GM12891 (cell line): ENCODE results near the gene DDX59.

Experiments used
- DNase-seq: peaks from one replicate; pipeline ENCODE4 v3.0.0; 2011; ENCODE audit warnings: low spot score; ENCODE audit not compliant: insufficient read length
- FAIRE-seq: peaks from 2 replicates; lab custom pipeline; 2011; peaks lifted over from hg19 to GRCh38; lab: Jason Lieb, UNC
- PAX5 ChIP-seq: IDR thresholded peaks from 2 replicates; pipeline ENCODE4 v1.6.1; 2011; ENCODE audit warnings: low read length, moderate library complexity, mild to moderate bottlenecking; ENCODE audit not compliant: insufficient read depth, severe bottlenecking
- POLR2A ChIP-seq: IDR thresholded peaks from 2 replicates; pipeline ENCODE4 v1.6.1; 2011; ENCODE audit warnings: low read depth, low read length, control low read depth
- POLR2AphosphoS5 ChIP-seq: IDR thresholded peaks from 2 replicates; pipeline ENCODE4 v1.6.1; 2011; ENCODE audit warnings: low read depth, low read length, control low read depth
- POU2F2 ChIP-seq: IDR thresholded peaks from 2 replicates; pipeline ENCODE4 v1.6.1; 2011; ENCODE audit warnings: low read depth, mild to moderate bottlenecking, control low read depth, low read length, moderate library complexity
- SPI1 ChIP-seq: IDR thresholded peaks from 2 replicates; pipeline ENCODE4 v1.6.1; 2011; ENCODE audit warnings: low read depth, low read length, control low read depth
- TAF1 ChIP-seq: IDR thresholded peaks from 2 replicates; pipeline ENCODE4 v1.6.1; 2011; ENCODE audit warnings: low read depth, low read length, control low read depth

DDX59 gene

GRCh38 chr1:200673952-200674823 is 4.5 kb upstream of the DDX59 start:
- FAIRE-seq (no peak), DNase-seq (no peak)
- TF ChIP-seq POLR2A (no peak), POU2F2 (no peak), POLR2AphosphoS5 (no peak), TAF1 (no peak), PAX5 (no peak), SPI1 (no peak)

GRCh38 chr1:200671235-200671786 is 1.6 kb upstream of the DDX59 start:
- TF ChIP-seq PAX5 (no peak), POLR2AphosphoS5 (no peak), POU2F2 (no peak), SPI1 (no peak), TAF1 (no peak)
- DNase-seq, result no peak
- FAIRE-seq, result no peak

- TF ChIP-seq POLR2AphosphoS5 (0 out of 2 replicates have a peak, but pooled peaks have one; percentile 43), SPI1 (no peak)
- FAIRE-seq (peak; percentile 83), DNase-seq (peak; percentile 25)
Observed at GRCh38 chr1:200670242-200671118, 773 bp upstream of the DDX59 start.

- FAIRE-seq, result no peak
- no peak for TF ChIP-seq POLR2A
- TF ChIP-seq SPI1, result no peak
- no peak for TF ChIP-seq TAF1
- no peak for TF ChIP-seq POU2F2
- no peak for TF ChIP-seq PAX5
- no peak for TF ChIP-seq POLR2AphosphoS5
- no peak for DNase-seq
Observed at GRCh38 chr1:200668514-200669313, 993 bp downstream of the DDX59 start.

- DNase-seq (no peak), FAIRE-seq (no peak)
- TF ChIP-seq POU2F2 (no peak), SPI1 (no peak), TAF1 (no peak), POLR2A (no peak)
Observed at GRCh38 chr1:200666309-200666708, 3.4 kb downstream of the DDX59 start.

GRCh38 chr1:200665861-200666260 is 3.8 kb downstream of the DDX59 start:
- DNase-seq (no peak), FAIRE-seq (no peak)
- TF ChIP-seq POU2F2, result no peak
- TF ChIP-seq SPI1, result no peak
- TF ChIP-seq POLR2A, result no peak
- no peak for TF ChIP-seq TAF1
- TF ChIP-seq PAX5, result no peak
- TF ChIP-seq POLR2AphosphoS5, result no peak

- DNase-seq, result no peak
- no peak for TF ChIP-seq POU2F2
- TF ChIP-seq PAX5, result no peak
- no peak for TF ChIP-seq POLR2A
- no peak for TF ChIP-seq POLR2AphosphoS5
- no peak for TF ChIP-seq TAF1
- TF ChIP-seq SPI1, result no peak
- FAIRE-seq, result no peak
Observed at GRCh38 chr1:200660719-200661118, 9.0 kb downstream of the DDX59 start.

- TF ChIP-seq SPI1 (no peak), POU2F2 (no peak), POLR2AphosphoS5 (no peak), TAF1 (no peak), PAX5 (no peak), POLR2A (no peak)
- DNase-seq (no peak), FAIRE-seq (no peak)
Observed at GRCh38 chr1:200659269-200659668, 10.4 kb downstream of the DDX59 start.
